ENCODE data around the gene FYN.
"Not testable (repeated sequence)": the region's sequence is repeated elsewhere in the genome, so short reads cannot be mapped to it uniquely, and the experiment has no call there.

The FYN gene

DNA sequence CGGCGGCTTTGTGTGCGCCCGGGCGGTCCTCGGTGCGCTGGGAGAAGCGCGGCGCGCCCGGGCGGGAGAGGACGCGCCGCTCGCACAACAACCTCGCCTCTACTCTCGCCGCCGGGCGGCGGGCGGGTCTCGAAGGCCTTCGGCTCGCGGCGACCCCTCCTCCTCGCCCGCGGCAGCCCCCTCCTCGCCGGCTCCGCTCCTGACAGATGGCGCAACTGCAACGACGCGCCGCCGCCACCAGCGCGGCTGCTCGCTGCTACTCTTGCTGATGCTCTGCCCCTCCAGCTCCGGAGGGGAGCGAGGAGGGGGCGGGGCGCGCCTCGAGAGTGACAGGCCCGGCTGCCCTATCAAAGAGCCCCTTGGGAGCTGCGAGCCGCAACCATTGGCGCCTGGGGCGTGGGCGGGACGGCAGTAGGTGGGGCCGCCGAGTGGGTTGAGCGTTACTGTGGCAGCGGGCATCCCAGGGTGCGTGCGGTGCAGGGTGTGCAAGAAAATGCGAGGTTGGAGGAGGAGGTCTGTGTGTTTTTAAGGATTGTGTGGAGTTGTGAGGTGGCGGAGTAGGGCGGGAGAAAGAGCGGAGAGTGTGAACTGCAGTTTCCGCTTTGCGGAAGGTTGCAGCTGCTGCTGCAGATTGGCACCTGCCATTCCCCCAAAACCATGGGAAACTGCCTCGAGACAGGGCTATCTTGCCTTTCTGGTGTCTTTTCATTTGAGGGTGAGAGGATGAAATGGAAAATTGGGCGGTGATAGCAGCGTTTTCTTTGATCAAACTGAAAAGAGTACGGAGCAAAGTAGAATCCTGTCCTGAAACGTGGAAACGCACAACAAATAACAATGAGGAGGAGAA is at the start of gene FYN:
TSS of gene FYN (minus strand) at position 275 of the 847 bp plus-strand sequence. CDS start 153,401 bp downstream, outside the sequence.
- H3K27ac ChIP-seq (ENCODE audit: low read length), result no peak within 1 kb of the TSS
- H3K4me1 ChIP-seq (ENCODE audit: control insufficient read depth in 1 of 2, insufficient read depth in 2 of 2, low read length in 2 of 2), result peaks cover 0 to 6% of the 10 kb centered on the region in 2 donors
- H3K4me3 ChIP-seq (ENCODE audit: low read depth in 1 of 2, low read length in 2 of 2), result peak within 1 kb of the TSS; percentile 68 to 88
- no peaks in the 10 kb centered on the region for H3K27me3 ChIP-seq (ENCODE audit: low read depth, low read length)
- H3K36me3 ChIP-seq (ENCODE audit: control insufficient read depth in 1 of 2, insufficient read depth in 2 of 2, low read length in 2 of 2), result no peaks in the 10 kb centered on the region
- no peaks in the 10 kb centered on the region for H3K9me3 ChIP-seq (ENCODE audit: control insufficient read depth in 1 of 2, low read length in 2 of 2)

DNA sequence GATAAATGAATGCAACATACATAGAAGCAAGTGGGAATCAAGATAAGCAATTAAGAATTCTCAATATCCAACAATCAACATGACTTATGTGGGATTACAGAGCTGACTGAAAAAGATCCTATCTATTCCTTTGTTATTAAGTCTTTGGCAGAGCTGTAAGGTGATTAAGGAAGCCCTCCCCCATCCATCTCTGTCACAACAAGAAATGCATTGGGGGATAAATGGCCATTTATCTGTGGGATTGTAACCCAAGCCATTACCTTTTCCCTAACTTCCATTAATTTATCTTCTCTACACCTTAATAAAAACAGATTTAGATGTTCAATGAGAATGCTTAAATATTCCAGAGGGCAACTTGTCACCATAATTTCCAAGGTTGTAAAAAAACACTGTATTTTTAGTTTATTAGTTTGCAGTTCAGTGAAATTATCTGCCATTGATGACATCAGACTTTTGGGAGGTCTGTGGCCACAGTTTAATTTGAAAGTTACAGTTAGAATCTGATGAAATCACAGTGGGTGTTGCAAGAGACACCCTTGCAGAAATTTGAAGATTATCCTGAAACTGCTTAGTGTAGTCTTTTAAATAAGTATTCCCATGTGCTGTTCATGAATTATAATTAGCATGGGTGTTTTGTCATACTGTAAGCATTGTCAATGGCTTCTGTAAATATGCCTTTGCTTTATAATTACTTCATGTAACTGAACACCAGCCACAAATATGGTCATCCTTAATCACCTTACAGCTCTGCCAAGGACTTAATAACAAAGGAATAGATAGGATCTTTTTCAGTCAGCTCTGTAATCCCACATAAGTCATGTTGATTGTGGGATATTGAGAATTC is 49.4 kb upstream of the FYN start:
- H3K4me1 ChIP-seq (ENCODE audit: control insufficient read depth in 1 of 2, insufficient read depth in 2 of 2, low read length in 2 of 2), result no peaks in the 10 kb centered on the region
- H3K36me3 ChIP-seq (ENCODE audit: control insufficient read depth in 1 of 2, insufficient read depth in 2 of 2, low read length in 2 of 2), result no peaks in the 10 kb centered on the region

DNA sequence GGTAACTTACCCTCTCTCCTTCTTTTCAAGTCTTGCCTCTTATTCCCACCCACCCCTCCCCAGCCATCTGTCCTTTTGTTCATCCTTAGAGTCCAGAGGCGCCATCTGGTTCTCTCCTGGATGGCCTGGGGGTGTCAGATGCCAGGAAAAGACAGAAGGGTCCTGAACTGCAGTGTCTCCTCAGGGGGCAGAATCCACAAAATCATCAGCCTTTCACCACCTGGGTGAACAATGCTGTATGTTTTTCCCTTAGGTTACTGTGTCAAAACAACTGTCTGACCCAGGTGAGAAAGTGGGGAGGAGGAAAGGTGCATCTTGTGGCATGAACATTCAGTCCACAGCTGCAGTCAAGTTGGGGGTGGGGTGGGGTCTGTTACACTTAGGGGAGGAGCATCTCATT is 47.9 kb upstream of the FYN start:
- Histone ChIP-seq H3K4me3 (ENCODE audit: low read depth in 1 of 2, low read length in 2 of 2) (no peak overlapping the region), H3K4me1 (ENCODE audit: control insufficient read depth in 1 of 2, insufficient read depth in 2 of 2, low read length in 2 of 2) (no peaks in the 10 kb centered on the region), H3K27ac (ENCODE audit: low read length) (no peak overlapping the region), H3K36me3 (ENCODE audit: control insufficient read depth in 1 of 2, insufficient read depth in 2 of 2, low read length in 2 of 2) (no peaks in the 10 kb centered on the region), H3K27me3 (ENCODE audit: low read depth, low read length) (no peaks in the 10 kb centered on the region), H3K9me3 (ENCODE audit: control insufficient read depth in 1 of 2, low read length in 2 of 2) (no peaks in the 10 kb centered on the region)

More for the DNA sequence above, 49.4 kb upstream of the FYN start:
- Histone ChIP-seq H3K27me3 (ENCODE audit: low read depth, low read length) (no peaks in the 10 kb centered on the region), H3K4me3 (ENCODE audit: low read depth in 1 of 2, low read length in 2 of 2) (no peak overlapping the region), H3K9me3 (ENCODE audit: control insufficient read depth in 1 of 2, low read length in 2 of 2) (no peaks in the 10 kb centered on the region), H3K27ac (ENCODE audit: low read length) (no peak overlapping the region)

DNA sequence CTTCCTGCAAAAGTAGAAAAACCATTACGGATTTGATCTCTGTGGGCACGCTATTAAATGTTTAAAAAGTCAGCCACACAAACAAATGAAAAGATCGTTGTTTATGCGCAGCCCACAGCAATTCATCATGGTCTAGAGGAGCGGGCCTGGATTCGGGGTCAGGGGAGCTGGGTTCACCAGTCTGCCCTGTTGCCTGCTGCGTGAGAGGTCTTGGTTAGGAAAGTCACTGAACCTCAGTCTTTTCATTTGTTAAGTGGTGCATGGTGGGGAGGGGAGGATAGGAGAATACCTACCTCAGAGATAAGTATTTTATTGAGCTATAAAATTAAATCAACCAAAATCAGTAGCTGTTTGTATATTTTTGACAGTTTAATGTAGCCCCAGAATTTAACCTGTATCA is 47.3 kb upstream of the FYN start:
- no peaks in the 10 kb centered on the region for H3K9me3 ChIP-seq (ENCODE audit: control insufficient read depth in 1 of 2, low read length in 2 of 2)
- no peaks in the 10 kb centered on the region for H3K4me1 ChIP-seq (ENCODE audit: control insufficient read depth in 1 of 2, insufficient read depth in 2 of 2, low read length in 2 of 2)
- H3K4me3 ChIP-seq (ENCODE audit: low read depth in 1 of 2, low read length in 2 of 2), result no peak overlapping the region
- H3K36me3 ChIP-seq (ENCODE audit: control insufficient read depth in 1 of 2, insufficient read depth in 2 of 2, low read length in 2 of 2), result no peaks in the 10 kb centered on the region
- H3K27me3 ChIP-seq (ENCODE audit: low read depth, low read length), result no peaks in the 10 kb centered on the region
- no peak overlapping the region for H3K27ac ChIP-seq (ENCODE audit: low read length)

DNA sequence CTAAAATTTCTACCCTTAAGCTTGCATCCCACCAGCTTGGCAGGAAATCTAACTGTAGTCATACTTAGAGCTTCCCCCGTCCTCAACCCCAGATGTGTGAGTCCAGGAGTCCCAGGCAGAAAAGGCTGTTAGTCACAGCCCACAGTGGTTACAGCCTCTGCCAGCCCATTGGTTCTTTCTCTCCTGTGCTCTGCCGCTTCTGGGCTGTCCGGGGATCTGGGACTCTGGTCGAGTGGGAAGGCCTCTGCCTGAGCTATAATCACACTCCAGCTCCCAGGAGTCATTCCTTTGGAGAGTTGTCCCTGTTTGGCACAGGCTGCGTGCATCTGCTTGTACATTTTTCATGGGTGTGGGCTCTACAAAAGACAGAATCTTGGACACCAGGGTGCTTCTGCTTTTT is 45.6 kb upstream of the FYN start:
- no peaks in the 10 kb centered on the region for H3K27me3 ChIP-seq (ENCODE audit: low read depth, low read length)
- H3K36me3 ChIP-seq (ENCODE audit: control insufficient read depth in 1 of 2, insufficient read depth in 2 of 2, low read length in 2 of 2), result no peaks in the 10 kb centered on the region
- H3K4me3 ChIP-seq (ENCODE audit: low read depth in 1 of 2, low read length in 2 of 2), result no peak overlapping the region
- H3K27ac ChIP-seq (ENCODE audit: low read length), result no peak overlapping the region
- H3K4me1 ChIP-seq (ENCODE audit: control insufficient read depth in 1 of 2, insufficient read depth in 2 of 2, low read length in 2 of 2), result no peaks in the 10 kb centered on the region
- no peaks in the 10 kb centered on the region for H3K9me3 ChIP-seq (ENCODE audit: control insufficient read depth in 1 of 2, low read length in 2 of 2)

DNA sequence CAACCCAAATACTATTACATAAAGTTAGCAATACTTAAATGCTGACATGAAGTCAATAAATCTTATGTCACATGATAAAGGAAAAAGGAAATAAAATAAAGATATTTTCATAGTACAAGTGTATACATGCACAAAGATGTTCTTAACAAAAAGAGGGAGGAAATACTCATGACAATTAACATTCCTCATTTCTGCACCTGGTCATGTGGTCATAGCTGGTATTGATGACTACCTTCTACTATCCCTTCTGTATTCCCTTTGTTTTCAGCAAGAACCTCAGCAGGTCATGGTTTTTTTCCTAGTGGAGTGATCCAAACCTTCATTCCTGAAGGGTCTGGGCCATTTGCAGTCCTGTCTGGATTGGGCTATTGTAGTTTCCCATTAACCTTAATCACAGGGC is 43.5 kb upstream of the FYN start:
- H3K4me1 ChIP-seq (ENCODE audit: control insufficient read depth in 1 of 2, insufficient read depth in 2 of 2, low read length in 2 of 2), result no peaks in the 10 kb centered on the region
- H3K27ac ChIP-seq (ENCODE audit: low read length), result no peak overlapping the region
- no peaks in the 10 kb centered on the region for H3K9me3 ChIP-seq (ENCODE audit: control insufficient read depth in 1 of 2, low read length in 2 of 2)
- H3K27me3 ChIP-seq (ENCODE audit: low read depth, low read length), result no peaks in the 10 kb centered on the region
- H3K36me3 ChIP-seq (ENCODE audit: control insufficient read depth in 1 of 2, insufficient read depth in 2 of 2, low read length in 2 of 2), result no peaks in the 10 kb centered on the region
- no peak overlapping the region for H3K4me3 ChIP-seq (ENCODE audit: low read depth in 1 of 2, low read length in 2 of 2)

DNA sequence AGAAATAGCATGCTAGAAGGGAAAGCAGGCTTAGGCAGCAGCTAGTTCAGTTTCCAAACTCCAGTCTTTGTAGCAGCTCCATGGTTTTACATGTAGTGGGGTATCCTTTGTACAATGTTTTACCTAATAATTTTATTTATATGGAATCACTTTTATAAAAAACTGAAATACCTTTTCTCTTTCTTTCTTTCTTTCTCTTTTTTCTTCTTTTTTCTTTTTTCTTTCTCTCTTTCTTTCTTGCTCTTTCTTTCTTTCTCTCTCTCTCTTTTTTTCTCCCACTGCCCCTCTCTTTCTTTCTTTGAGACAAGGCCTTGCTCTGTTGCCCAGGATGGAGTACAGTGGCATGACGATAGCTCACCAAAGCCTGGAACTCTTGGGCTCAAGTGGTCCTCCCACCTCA is 41.4 kb upstream of the FYN start:
- H3K9me3 ChIP-seq (ENCODE audit: control insufficient read depth in 1 of 2, low read length in 2 of 2), result no peaks in the 10 kb centered on the region
- no peaks in the 10 kb centered on the region for H3K36me3 ChIP-seq (ENCODE audit: control insufficient read depth in 1 of 2, insufficient read depth in 2 of 2, low read length in 2 of 2)

DNA sequence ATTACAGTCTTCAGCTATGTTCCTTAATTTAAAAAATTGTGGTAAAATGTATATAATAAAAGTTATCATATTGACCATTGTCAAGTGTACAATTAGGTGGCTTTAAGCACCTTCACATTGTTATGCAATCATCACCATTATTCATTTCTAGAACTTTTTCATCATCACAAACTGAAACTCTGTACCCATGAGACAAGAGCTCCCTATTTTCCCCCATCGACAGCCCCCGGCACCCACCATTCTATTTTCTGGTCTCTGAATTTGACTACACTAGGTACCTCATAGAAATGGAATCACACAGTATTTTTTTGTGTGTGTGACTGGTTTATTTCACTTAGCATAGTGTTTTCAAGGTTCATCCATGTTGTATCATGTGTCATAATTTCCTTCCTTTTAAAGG is 39.7 kb upstream of the FYN start:
- Histone ChIP-seq H3K27me3 (ENCODE audit: low read depth, low read length) (no peaks in the 10 kb centered on the region), H3K27ac (ENCODE audit: low read length) (no peak overlapping the region), H3K9me3 (ENCODE audit: control insufficient read depth in 1 of 2, low read length in 2 of 2) (no peaks in the 10 kb centered on the region), H3K4me3 (ENCODE audit: low read depth in 1 of 2, low read length in 2 of 2) (no peak overlapping the region), H3K4me1 (ENCODE audit: control insufficient read depth in 1 of 2, insufficient read depth in 2 of 2, low read length in 2 of 2) (no peaks in the 10 kb centered on the region), H3K36me3 (ENCODE audit: control insufficient read depth in 1 of 2, insufficient read depth in 2 of 2, low read length in 2 of 2) (no peaks in the 10 kb centered on the region)

More for the DNA sequence above, 41.4 kb upstream of the FYN start:
- Histone ChIP-seq H3K4me1 (ENCODE audit: control insufficient read depth in 1 of 2, insufficient read depth in 2 of 2, low read length in 2 of 2) (no peaks in the 10 kb centered on the region), H3K4me3 (ENCODE audit: low read depth in 1 of 2, low read length in 2 of 2) (no peak overlapping the region), H3K27ac (ENCODE audit: low read length) (no peak overlapping the region), H3K27me3 (ENCODE audit: low read depth, low read length) (no peaks in the 10 kb centered on the region)

DNA sequence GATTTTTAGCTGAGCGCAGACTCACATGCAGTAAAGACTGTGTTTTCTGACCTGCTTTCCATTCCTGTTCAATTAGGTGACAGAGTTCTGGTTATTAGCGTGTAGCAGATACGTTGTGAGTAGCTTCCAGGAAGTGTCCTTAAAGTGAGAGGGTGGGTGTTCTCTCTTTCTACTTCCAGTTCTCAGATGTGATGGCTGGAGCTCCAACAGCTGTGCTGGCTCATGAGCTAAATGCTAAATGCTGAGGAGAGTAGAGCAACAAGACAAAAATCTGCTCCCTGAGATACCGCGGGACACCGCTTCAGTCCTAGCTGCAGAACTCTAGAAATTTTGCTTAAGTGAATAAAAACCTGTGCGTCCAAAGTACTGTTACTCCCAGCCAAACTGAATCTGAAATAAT is 38.2 kb upstream of the FYN start:
- Histone ChIP-seq H3K27me3 (ENCODE audit: low read depth, low read length) (no peaks in the 10 kb centered on the region), H3K9me3 (ENCODE audit: control insufficient read depth in 1 of 2, low read length in 2 of 2) (no peaks in the 10 kb centered on the region), H3K36me3 (ENCODE audit: control insufficient read depth in 1 of 2, insufficient read depth in 2 of 2, low read length in 2 of 2) (no peaks in the 10 kb centered on the region), H3K4me3 (ENCODE audit: low read depth in 1 of 2, low read length in 2 of 2) (no peak overlapping the region), H3K27ac (ENCODE audit: low read length) (no peak overlapping the region), H3K4me1 (ENCODE audit: control insufficient read depth in 1 of 2, insufficient read depth in 2 of 2, low read length in 2 of 2) (no peaks in the 10 kb centered on the region)

DNA sequence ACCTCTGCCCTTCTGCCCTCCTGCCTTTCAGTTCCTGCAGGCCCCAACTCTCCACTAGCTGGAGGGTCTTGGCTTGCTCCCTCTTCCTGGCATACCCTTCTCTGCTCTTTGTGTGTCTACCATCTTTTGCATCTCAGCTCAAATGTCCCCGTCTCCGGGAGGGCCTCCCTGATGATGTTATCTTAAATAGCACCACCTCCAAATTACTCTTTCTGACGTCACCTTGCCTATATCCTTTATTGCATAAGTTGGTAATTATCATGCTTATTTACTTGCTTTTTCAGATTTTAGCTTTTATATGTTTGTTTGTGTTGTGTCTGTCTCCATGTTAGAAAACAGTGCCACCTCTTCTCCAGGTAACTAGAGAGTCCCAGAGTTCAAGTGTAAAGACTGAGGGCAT is 36.0 kb upstream of the FYN start:
- H3K27ac ChIP-seq (ENCODE audit: low read length), result no peak overlapping the region
- H3K36me3 ChIP-seq (ENCODE audit: control insufficient read depth in 1 of 2, insufficient read depth in 2 of 2, low read length in 2 of 2), result no peaks in the 10 kb centered on the region
- H3K4me3 ChIP-seq (ENCODE audit: low read depth in 1 of 2, low read length in 2 of 2), result no peak overlapping the region
- no peaks in the 10 kb centered on the region for H3K4me1 ChIP-seq (ENCODE audit: control insufficient read depth in 1 of 2, insufficient read depth in 2 of 2, low read length in 2 of 2)
- H3K27me3 ChIP-seq (ENCODE audit: low read depth, low read length), result no peaks in the 10 kb centered on the region
- H3K9me3 ChIP-seq (ENCODE audit: control insufficient read depth in 1 of 2, low read length in 2 of 2), result no peaks in the 10 kb centered on the region

DNA sequence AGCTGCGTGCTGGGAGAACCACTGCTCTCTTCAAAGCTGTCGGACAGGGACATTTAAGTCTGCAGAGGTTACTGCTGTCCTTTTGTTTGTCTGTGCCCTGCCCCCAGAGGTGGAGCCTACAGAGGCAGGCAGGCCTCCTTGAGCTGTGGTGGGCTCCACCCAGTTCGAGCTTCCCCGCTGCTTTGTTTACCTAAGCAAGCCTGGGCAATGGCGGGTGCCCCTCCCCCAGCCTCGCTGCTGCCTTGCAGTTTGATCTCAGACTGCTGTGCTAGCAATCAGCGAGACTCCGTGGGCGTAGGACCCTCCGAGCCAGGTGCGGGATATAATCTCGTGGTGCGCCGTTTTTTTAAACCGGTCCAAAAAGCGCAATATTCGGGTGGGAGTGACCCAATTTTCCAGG is 35.1 kb upstream of the FYN start:
- not testable (repeated sequence) for H3K27ac ChIP-seq (ENCODE audit: low read length); H3K9me3 ChIP-seq (ENCODE audit: control insufficient read depth in 1 of 2, low read length in 2 of 2); H3K27me3 ChIP-seq (ENCODE audit: low read depth, low read length); H3K36me3 ChIP-seq (ENCODE audit: control insufficient read depth in 1 of 2, insufficient read depth in 2 of 2, low read length in 2 of 2); H3K4me3 ChIP-seq (ENCODE audit: low read depth in 1 of 2, low read length in 2 of 2); H3K4me1 ChIP-seq (ENCODE audit: control insufficient read depth in 1 of 2, insufficient read depth in 2 of 2, low read length in 2 of 2)

Measured in muscle layer of duodenum (tissue), 2 donors.